GM18498 (cell line): Measurements from ENCODE around the gene PTP4A2.
"Not testable (repeated sequence)": the region's sequence is repeated elsewhere in the genome, so short reads cannot be mapped to it uniquely, and the experiment has no call there.

Experiments used
- ATAC-seq: cut with Tn5 transposase; IDR thresholded peaks from one replicate; pipeline ENCODE4 v1.9.1; 2021; ENCODE audit warnings: mild to moderate bottlenecking, moderate library complexity; ENCODE audit not compliant: unreplicated experiment

PTP4A2 gene

DNA sequence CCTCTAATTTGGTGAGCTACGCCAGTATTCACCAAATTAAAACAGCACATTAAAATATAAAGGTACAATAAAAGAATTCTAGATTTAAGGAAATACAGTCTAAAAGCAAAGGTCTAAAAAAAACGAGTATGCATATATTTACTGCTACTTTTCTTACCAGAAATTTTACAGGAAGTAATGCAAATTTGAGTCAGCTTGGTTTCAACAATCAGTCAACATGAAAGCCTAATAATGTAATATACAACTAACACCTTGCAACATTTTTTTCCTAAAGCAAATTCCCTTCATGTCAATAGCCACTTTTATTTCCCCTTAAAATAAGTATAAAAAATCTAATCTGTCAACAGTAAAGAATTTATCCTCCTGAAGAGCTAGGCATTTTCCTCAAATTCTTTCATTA lies 11.9 kb downstream of the PTP4A2 start:
- no peak for ATAC-seq

DNA sequence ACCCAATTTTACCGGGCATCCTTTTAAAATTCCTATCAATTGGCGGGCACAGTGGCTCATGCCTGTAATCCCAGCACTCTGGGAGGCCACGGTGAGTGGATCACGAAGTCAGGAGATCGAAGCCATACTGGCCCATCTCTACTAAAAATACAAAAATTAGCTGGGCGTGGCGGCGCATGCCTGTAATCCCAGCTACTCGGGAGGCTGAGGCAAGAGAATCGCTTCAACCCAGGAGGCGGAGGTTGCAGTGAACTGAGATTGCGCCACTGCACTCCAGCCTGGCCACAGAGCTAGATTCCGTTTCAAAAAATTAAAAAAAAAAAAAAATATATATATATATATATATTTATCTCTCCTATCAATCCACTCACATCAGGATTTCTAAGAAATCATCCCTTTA lies 12.3 kb downstream of the PTP4A2 start:
- not testable (repeated sequence) for ATAC-seq

DNA sequence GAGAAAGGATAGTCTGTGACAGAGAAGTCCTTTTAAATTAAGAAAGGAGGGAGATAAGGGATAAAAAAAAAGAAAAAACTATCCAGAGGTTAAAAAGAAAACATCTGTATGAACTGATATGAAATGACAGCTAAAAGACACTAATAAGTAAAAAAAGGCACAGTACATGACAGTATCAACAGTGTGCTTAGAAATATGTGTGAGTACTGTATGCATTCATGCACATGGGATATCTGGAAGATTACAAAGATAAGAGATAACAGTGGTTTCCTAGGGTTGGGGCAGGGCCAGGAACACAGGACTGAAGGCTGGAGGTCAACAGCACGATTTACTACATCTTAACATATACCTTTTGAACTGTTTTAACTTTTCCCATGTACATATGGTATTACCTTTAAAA lies 13.3 kb downstream of the PTP4A2 start:
- ATAC-seq = no peak

DNA sequence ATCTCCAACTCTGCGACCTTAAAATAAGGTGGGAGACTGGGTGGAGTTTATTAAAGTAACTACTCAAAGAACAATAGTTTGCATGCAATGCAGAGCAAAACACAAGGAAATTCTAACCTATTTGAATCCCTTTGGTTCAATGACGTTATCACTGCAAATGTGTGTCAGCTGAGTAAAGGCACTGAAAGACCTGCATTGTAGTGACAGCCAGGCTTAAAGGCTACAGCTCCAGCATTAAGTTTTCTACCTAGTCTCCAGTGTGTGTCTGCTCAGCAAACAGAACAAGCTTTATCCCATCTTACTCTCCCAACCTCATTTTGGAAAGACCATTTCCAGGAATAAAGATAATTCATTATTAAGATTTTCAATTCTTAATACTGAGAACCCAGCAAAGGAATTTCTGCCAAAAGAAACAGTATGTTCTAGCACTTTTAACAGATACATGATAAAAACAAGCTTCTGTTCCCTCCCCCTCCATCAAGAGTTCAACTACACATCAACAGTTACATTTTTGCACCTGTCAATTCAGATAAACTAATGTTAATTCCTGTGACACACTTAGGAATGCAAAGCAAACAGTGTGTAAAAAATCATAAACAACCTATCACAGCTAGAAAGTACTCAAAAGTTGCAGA lies 14.2 kb downstream of the PTP4A2 start:
- no peak for ATAC-seq

DNA sequence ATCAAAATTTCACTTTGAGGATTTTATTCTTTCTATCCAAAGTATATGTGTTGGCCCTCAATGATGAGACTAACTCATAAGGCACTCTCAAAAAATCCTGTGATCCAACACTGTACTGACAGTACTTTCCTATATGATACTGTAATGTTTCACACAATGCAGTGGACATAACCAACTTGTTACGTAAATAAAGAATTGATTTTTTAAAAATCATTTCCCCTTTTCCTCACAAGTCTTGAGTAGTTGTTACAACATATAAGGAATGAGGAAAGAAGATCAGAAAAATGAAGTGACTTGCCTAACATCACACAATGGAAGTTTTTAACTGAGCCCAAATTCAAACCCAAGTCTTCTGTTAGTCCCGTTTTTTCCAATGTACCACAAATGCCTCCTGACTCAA lies 17.2 kb downstream of the PTP4A2 start:
- ATAC-seq = no peak

DNA sequence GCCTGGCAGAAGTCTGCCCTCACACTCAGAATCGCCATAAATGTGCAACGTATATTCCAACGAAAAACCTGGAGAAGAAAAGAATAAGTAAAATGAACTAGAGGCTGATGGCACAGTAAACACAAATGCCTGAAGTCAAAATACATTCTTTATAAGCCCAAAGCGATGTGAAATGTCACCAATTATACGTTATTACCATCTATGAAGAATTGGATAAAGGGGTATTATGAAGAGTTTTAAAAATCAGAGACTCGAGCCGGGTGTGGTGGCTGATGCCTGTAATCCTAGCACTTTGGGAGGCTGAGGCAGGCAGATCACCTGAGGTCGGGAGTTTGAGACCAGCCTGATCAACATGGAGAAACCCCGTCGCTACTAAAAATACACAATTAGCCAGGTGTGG lies 18.6 kb downstream of the PTP4A2 start:
- no peak for ATAC-seq

DNA sequence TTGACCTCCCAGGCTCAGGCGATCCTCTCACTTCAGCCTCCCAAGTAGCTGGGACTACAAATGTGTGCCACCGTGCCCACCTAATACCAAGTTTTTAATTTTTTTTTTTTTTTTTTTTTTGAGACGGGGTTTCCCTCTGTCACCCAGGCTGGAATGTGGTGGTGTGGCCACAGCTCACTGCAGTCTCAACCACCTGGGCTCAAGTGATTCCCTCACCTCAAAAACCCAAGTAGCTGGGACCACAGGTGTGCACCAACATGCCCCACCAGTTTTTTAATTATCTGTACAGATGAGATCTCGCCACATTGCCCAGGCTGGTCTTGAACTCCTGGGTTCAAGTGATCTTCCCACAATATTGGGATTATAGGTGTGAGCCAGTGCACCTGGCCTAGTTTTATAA lies 22.7 kb downstream of the PTP4A2 start:
- ATAC-seq = no peak

DNA sequence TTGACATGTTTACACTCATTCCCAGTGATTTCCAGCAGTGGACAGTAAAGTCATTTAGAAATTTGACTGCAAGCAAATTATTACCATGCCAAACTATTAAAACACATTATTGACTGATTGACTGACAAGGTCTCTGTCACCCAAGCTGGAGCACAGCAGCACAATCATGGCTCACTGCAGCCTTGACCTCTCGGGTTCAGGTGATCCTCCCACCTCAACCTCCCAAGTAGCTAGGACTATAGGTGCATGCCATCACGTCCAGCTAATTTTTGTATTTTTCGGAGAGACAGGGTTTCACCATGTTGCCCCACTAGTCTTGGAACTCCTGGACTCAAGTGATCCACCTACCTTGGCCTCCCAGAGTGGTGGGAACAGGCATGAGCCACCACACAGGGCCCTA lies 24.2 kb downstream of the PTP4A2 start:
- ATAC-seq = no peak

DNA sequence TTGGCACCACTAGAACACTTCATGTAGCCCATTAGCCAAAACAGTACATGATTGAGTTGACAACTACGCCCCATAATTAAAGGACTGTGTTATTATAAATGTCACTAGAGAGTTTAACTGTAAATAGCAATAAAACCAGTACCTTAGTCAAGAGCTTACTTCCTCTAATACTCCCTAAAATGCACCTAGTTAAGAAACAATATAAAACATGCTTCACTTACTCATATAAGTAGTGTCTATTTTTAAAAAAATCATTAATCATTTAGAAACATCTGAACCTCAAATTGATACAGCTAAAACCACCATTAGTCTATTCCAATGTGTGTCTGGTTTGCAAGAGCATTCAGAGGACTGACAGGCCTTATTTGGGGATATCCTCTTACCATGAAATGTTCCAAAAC lies 25.3 kb downstream of the PTP4A2 start:
- ATAC-seq = no peak

DNA sequence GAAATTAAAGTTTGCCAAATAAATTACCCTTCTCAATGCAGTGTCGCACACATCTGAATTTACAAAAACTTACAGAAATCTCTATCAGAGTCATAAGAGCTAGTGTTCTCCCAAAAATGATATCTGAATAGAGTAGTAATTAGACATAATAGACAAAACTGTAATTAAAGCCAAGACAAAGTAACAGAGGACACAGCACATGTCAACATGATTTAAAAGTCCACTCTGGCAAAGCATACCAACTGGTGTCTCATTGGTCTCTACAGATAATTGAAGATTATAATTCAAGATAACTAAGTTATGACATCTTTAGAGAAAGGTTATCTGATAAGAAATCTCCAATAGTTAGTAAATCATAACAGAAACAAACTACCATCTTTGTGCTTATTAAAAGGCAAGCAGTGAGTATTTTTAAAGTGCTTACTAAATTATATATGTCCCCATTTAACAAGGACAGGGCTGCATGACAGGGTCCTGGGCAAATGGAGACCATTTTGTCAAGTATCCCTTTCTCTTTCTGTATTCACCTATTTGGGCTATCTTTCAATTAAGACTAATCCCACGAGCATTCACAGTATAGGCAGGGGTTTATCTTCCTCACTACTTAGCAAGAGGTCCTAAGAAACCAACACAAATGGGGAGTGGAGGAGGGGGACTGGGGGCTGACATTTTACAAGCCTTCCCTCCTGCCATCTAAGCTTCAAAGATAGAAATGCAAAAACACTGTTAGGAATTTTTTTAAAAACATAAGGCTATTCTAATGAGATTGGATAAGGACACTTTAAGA lies 26.0 kb downstream of the PTP4A2 start:
- ATAC-seq = no peak

DNA sequence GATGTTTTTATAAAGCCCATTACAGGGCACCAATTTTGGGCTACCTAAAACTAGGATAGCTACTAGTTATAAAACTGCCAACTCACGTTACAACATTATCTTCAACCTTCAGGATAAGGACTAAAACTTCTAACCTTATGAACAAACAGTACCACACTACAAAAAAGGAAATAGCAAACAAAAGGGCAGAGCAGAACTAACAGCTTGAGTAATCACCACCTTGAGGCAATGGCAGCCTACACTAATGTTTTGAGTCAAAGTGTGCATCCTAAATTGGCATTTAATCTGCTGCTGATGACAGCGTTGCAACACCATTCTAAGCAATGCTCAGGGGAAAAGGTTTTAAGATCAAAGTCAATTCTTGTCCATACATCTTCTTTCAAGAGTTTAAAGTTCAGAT lies 27.2 kb downstream of the PTP4A2 start:
- no peak for ATAC-seq

DNA sequence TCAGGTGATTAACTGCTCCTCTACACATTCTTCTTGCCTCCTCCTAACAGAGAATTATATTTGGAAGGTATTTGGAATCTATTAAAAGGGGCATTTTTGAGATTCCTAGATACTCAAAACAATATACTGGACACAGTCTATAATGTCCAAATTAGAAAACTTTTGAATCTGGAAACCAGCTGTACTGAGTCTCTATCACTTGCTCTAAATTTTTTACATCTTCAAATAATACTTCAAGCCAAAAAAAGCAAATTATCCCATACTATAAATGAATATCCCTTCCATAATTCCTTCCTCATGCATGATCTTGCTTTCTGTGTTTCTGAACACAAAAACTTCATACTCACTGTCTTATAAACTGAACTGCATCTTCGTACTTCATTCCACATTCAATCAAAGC lies 28.5 kb downstream of the PTP4A2 start:
- ATAC-seq = no peak

DNA sequence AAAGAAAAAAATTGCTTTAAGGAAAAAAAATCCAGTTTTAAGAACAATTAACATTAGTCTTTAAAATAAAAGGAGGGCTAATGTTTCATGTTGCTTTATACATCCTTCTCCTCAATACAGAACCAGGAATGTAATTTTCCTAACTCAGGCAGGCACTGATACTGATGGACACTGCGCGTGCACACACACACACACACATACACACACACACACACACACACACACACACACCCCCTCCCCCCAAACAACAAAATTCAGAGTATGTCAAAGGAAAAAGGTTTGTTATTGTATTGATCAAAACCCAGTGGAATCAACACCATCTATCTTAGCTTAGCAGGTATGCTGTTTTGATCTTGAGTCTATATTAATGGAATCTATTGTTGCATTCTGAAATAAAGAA lies 31.6 kb downstream of the PTP4A2 start:
- no peak for ATAC-seq

DNA sequence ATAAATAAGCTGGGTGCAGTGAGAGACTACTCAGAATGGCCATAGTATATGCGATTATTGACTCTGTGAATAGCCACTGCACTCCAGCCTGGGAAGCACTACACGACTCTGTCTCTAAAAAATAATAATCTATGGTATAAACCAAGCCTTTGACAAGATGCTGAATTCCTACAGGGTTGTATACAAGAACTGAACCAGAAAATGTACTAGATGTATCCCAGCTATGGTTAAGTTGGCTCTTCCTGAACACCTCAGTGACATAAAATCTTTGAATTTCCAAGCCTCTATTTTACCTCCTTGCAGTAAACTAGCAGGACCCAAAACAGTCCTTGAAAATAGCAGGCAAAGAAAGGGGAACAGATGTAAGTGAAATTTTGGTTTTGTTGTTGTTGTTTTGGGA lies 32.5 kb downstream of the PTP4A2 start:
- no peak for ATAC-seq

DNA sequence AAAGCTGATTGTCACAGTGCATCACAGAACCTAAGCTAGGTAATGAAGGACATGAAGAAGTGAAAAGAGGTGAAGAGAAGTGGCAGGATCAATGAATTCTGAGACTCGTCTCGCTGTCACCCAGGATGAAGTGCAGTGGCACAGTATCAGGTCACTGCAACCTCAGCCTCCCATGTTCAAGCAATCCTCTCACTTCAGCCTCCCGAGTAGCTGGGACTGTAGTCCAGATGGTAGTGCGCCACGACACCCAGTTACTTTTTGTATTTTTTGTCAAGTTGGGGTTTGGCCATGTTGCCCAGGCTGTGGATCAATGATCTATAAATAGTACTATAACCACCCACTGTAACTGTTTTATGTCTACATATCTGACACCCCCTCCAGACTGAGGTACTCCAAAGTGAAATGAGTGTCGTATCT lies 33.1 kb downstream of the PTP4A2 start:
- no peak for ATAC-seq

DNA sequence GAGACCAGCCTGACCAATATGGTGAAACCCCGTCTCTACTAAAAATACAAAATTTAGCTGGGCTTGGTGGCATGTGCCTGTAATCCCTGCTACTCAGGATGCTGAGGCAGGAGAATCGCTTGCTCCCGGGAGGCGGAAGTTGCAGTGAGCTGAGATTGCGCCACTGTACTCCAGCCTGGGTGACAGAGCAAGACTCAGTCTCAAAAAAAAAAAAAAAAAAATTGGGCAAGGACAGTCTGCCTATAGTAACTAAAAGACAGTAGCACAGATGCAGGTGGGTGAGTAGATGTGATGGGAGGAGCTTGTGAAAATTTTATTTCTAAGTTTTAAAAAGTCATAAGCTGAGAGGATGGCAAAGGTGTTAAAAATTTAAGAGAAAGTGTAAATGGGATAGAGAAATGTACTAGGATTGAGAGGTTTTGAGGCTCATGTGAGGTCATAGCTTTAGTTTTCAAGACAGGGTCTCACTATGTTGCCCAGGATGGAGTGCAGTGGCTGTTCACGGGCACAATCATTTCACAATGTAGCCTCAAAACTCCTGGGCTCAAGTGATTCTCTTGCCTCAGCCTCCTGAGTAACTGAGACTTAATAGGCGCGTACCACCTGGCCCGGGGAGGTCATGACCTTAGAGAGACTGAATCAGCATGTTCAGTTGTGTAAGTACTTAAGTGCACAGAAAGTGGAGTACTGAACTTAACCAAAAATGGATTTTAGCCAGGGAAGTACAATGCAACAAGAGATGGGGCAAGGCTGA lies 33.7 kb downstream of the PTP4A2 start:
- ATAC-seq = no peak

DNA sequence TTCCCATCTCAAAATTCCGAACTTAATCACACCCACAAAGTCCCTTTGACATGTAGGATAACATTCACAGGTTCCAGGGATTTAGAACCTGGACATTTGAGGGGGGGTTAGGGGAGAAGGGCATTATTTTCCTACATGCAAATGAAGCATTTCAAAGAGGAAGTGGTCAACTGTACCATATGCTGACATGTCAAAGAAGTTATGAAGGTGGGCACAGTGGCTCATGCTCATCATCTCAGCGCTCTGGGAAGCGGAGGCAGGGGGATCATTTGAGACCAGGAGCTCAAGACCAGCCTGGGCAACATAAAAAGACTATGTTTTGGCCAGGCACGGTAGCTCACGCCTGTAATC lies 35.7 kb downstream of the PTP4A2 start:
- ATAC-seq = no peak

DNA sequence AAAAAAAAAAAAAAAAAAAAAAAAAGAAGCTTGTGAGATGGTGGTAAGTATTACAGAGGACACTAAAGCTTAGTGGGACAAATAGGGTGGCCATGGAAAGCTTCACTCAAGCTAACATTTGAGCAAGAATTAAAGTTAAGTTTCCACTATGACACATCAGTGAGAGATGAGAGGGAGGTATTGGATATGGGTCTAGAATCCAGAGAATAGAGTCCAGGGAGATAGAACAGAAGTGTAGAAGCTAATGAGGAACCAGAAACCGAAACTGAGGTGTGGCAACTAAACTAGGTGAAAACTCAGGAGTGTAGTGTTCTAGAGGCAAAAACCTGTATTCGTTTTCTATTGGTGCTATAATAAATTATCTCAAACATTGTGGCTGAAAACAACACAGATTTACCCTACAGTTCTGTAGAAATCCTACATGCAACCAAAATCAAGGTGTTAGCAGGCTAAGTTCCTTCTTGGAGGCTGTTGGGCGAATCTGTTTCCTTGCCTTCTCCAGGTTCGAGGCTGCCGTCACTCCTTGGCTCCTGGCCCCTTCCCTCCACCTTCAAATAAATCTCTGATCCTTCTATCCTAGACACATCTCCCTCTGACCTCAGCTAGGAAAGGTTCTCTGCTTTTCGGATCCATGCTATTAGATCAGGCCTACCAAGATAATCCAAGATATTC lies 36.2 kb downstream of the PTP4A2 start:
- no peak for ATAC-seq

DNA sequence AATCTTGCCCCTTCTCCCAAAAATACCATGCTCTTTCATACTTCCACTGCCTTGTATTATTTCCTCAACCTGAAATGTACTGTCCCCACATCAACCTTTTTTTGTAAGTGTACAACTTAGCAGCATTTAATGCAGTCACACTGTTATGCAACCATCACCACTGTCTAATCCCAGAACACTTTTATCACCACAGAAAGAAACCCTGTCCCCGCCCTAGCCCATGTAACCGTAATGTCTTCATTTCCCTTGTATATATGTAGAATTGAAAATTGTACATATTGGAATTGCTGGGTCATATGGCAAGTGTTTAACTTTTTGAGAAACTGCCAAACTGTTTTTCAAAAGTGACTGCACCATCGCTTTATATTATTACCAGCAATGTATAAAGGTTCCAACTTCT lies 37.4 kb downstream of the PTP4A2 start:
- ATAC-seq = no peak

DNA sequence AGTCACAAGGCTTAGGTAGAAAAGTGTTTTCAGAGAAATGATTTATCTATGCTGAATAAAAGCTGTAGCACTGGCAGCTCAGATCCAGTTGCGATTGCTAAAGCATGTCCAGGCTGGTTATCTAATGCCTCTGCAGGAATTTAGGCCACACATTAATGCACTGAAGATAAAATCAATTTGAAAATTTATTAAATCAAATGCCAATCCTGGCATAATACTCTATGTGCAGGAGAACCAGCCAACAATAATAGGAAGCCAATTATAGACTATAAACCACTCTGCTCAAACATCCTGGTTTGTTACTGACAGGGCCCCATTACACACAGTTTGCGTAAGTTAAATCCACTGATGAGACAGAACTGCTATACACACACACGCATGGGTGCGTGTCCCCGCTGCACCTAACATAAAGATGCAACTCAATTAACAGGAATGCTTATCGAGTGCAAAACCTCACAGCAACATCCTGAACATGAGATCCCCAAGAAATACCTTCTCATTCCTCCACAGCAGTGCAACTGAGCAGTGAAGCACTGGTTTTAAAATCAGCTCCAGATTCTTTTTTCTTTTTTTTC lies 40.6 kb downstream of the PTP4A2 start:
- ATAC-seq = no peak

DNA sequence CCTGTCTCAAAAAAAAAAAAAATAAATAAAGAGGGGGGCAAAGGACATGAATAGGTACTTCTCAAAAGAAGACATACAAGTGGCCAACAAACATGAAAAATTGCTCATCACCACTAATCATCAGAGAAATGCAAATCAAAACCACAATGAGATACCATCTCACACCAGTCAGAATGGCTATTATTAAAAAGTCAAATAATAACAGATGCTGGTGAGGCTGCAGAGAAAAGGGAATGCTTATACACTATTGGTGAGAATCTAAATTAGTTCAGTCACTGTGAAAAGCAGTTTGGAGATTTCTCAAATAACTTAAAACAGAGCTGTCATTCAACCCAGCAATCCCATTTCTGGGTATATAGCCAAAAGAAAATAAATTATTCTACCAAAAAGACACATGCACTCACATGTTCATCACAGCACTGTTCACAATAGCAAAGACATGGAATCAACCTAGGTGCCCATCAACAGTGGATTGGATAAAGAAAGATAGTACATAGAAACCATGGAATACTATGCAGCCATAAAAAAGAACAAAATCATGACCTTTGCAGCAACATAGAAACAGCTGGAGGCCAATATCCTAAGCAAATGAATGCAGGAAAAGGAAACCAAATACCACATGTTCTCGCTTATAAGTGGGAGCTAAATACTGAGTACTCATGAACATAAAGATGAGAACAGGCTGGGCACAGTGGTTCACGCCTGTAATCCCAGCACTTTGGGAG lies 42.5 kb downstream of the PTP4A2 start:
- ATAC-seq = not testable (repeated sequence)
